CD8-positive, alpha-beta memory T cell (primary cell): ENCODE measurements around the gene C20orf144. TPM values are rescaled to one million over a fixed set of nuclear protein-coding genes. Genes with fewer than 3 reads are reported as not detected.

Source experiments
- CTCF ChIA-PET: fragments of 350-600 bp; sonication (Branson Sonifier 250); formaldehyde crosslinking; loops from one replicate; lab custom pipeline; 2021; ENCODE audit warnings: antibody characterized with exemption; lab: Charles Lee
- POLR2A ChIA-PET: fragments of 350-600 bp; sonication (Branson Sonifier 250); formaldehyde crosslinking; loops from one replicate; lab custom pipeline; 2021; ENCODE audit warnings: antibody characterized with exemption; lab: Charles Lee
- DNase-seq, 5 donors: peaks; one replicate each; pipeline versions ENCODE4 v3.0.0 to v3.0.0-alpha.2; 2020 to 2022; ENCODE audit warnings: mixed read lengths in 1 of 5
- H3K27ac ChIP-seq: one replicate; pipeline ENCODE4 v1.7.0; 2013; ENCODE audit warnings: low read depth, mild to moderate bottlenecking, low read length, moderate library complexity
- H3K27me3 ChIP-seq: 2 replicates; pipeline ENCODE4 v1.7.0; 2013; ENCODE audit warnings: low read length, mild to moderate bottlenecking; ENCODE audit not compliant: insufficient read depth, poor library complexity, severe bottlenecking
- H3K36me3 ChIP-seq: 2 replicates; pipeline ENCODE4 v1.7.0; 2013; ENCODE audit warnings: mild to moderate bottlenecking, low read length, moderate library complexity; ENCODE audit not compliant: insufficient read depth
- H3K4me1 ChIP-seq: 2 replicates; pipeline ENCODE4 v1.7.0; 2013; ENCODE audit warnings: mild to moderate bottlenecking, low read length, moderate library complexity; ENCODE audit not compliant: insufficient read depth
- H3K4me3 ChIP-seq: 2 replicates; pipeline ENCODE4 v1.7.0; 2013; ENCODE audit warnings: mild to moderate bottlenecking, low read length
- H3K9me3 ChIP-seq: 2 replicates; pipeline ENCODE4 v1.7.0; 2013; ENCODE audit warnings: mild to moderate bottlenecking, low read length
- H3K27ac Mint-ChIP-seq, 8 donors: one replicate each; pipeline ENCODE4 v1.8.0; 2020 to 2021; ENCODE audit warnings: mixed read lengths in 8 of 8, mild to moderate bottlenecking in 6 of 8, inconsistent platforms in 3 of 8, moderate library complexity in 3 of 8
- H3K27me3 Mint-ChIP-seq, 2 donors: one replicate each; pipeline ENCODE4 v1.8.0; 2020 to 2021; ENCODE audit warnings: mixed read lengths in 2 of 2, mild to moderate bottlenecking in 1 of 2, moderate library complexity in 1 of 2
- H3K36me3 Mint-ChIP-seq, 3 donors: one replicate each; pipeline ENCODE4 v1.8.0; 2020 to 2021; ENCODE audit warnings: mixed read lengths in 3 of 3, inconsistent platforms in 1 of 3, mild to moderate bottlenecking in 1 of 3
- H3K4me1 Mint-ChIP-seq, 3 donors: one replicate each; pipeline ENCODE4 v1.8.0; 2020 to 2021; ENCODE audit warnings: mixed read lengths in 3 of 3, inconsistent platforms in 1 of 3, mild to moderate bottlenecking in 1 of 3
- H3K4me3 Mint-ChIP-seq, 7 donors: one replicate each; pipeline ENCODE4 v1.8.0; 2020 to 2021; ENCODE audit warnings: mixed read lengths in 7 of 7, mild to moderate bottlenecking in 6 of 7, moderate library complexity in 4 of 7, inconsistent platforms in 2 of 7
- H3K9me3 Mint-ChIP-seq, 5 donors: one replicate each; pipeline ENCODE4 v1.8.0; 2020 to 2022; ENCODE audit warnings: mixed read lengths in 5 of 5, mild to moderate bottlenecking in 3 of 5, moderate library complexity in 2 of 5, inconsistent platforms in 1 of 5
- polyA plus RNA-seq: library from polyadenylated mRNA; unstranded; fragments of 300-500 nt; fragmentation: Illumina TruSeq; gene quantifications from one replicate; pipeline ENCODE4 v1.2.3, GENCODE V29; 2021
- total RNA-seq, 2 experiments: library from RNA; stranded (reverse); gene quantifications; one replicate each; pipeline ENCODE4 v1.2.3, GENCODE V29; 2021

C20orf144 gene
- total and polyA plus RNA-seq, 3 experiments from 2014 or later, result 0.16 to 0.24 TPM; not detected in 1

- Mint-ChIP-seq H3K27ac (peak overlapping the region in 1 of 8 donors; percentile 41), H3K4me1 (peaks cover 4 to 10% (median 5%) of the 10 kb centered on the region in 3 donors), H3K4me3 (no peak overlapping the region), H3K27me3 (peaks cover 0 to 1% of the 10 kb centered on the region in 2 donors), H3K9me3 (no peaks in the 10 kb centered on the region), H3K36me3 (peaks cover 0 to 4% (median 0%) of the 10 kb centered on the region in 3 donors)
- Histone ChIP-seq H3K9me3 (no peaks in the 10 kb centered on the region), H3K27ac (no peak overlapping the region), H3K4me3 (no peak overlapping the region), H3K36me3 (no peaks in the 10 kb centered on the region), H3K27me3 (no peaks in the 10 kb centered on the region), H3K4me1 (no peaks in the 10 kb centered on the region)
- ChIA-PET POLR2A (no interaction called here), CTCF (interaction anchor here (13.0 kb wide), 1 partner anchor 9 kb away, joined by 87 read pairs; the partner anchor contains the start of genes ACTL10 and C20orf144)
- DNase-seq, result no peak
Observed at GRCh38 chr20:33656010-33656782, 5.9 kb upstream of the C20orf144 start.

- DNase-seq, result no peak
- CTCF ChIA-PET, result interaction anchor here (13.0 kb wide), 1 partner anchor 8 kb away, joined by 87 read pairs; the partner anchor contains the start of genes ACTL10 and C20orf144
- Histone ChIP-seq H3K4me3 (no peak overlapping the region), H3K27ac (no peak overlapping the region), H3K9me3 (no peaks in the 10 kb centered on the region), H3K27me3 (no peaks in the 10 kb centered on the region), H3K4me1 (no peaks in the 10 kb centered on the region), H3K36me3 (no peaks in the 10 kb centered on the region)
- no peak overlapping the region for H3K27ac Mint-ChIP-seq
- peaks cover 5 to 13% (median 8%) of the 10 kb centered on the region in 3 donors for H3K4me1 Mint-ChIP-seq
- H3K9me3 Mint-ChIP-seq, result no peaks in the 10 kb centered on the region
- POLR2A ChIA-PET, result no interaction called here
- H3K4me3 Mint-ChIP-seq, result no peak overlapping the region
- peaks cover 0 to 1% of the 10 kb centered on the region in 2 donors for H3K27me3 Mint-ChIP-seq
- peaks cover 0 to 4% (median 0%) of the 10 kb centered on the region in 3 donors for H3K36me3 Mint-ChIP-seq
Observed at GRCh38 chr20:33656783-33657703, 5.1 kb upstream of the C20orf144 start.

- H3K27me3 ChIP-seq, result no peaks in the 10 kb centered on the region
- Mint-ChIP-seq H3K36me3 (peaks cover 0 to 4% (median 0%) of the 10 kb centered on the region in 3 donors), H3K9me3 (no peaks in the 10 kb centered on the region), H3K4me1 (peaks cover 9 to 13% (median 10%) of the 10 kb centered on the region in 3 donors), H3K27me3 (peaks cover 0 to 1% of the 10 kb centered on the region in 2 donors), H3K27ac (no peak overlapping the region), H3K4me3 (no peak overlapping the region)
- H3K27ac ChIP-seq, result no peak overlapping the region
- ChIA-PET POLR2A (interaction anchor here (0.6 kb wide), 1 partner anchor 33 kb away, joined by 3 read pairs; no protein-coding TSS in a partner anchor), CTCF (interaction anchor here (13.0 kb wide), 1 partner anchor 8 kb away, joined by 87 read pairs; the partner anchor contains the start of genes ACTL10 and C20orf144)
- H3K4me3 ChIP-seq, result no peak overlapping the region
- H3K36me3 ChIP-seq, result no peaks in the 10 kb centered on the region
- H3K9me3 ChIP-seq, result no peaks in the 10 kb centered on the region
- no peak for DNase-seq
- H3K4me1 ChIP-seq, result peaks cover 3% of the 10 kb centered on the region
Observed at GRCh38 chr20:33657704-33658095, 4.4 kb upstream of the C20orf144 start.

GRCh38 chr20:33658510-33658909, 3.6 kb upstream of the C20orf144 start:
- H3K36me3 Mint-ChIP-seq, result peaks cover 0 to 4% (median 0%) of the 10 kb centered on the region in 3 donors
- H3K4me1 ChIP-seq, result peaks cover 9% of the 10 kb centered on the region
- H3K27ac ChIP-seq, result no peak overlapping the region
- peaks cover 8 to 13% (median 10%) of the 10 kb centered on the region in 3 donors for H3K4me1 Mint-ChIP-seq
- no peaks in the 10 kb centered on the region for H3K27me3 ChIP-seq
- no peaks in the 10 kb centered on the region for H3K9me3 ChIP-seq
- no peaks in the 10 kb centered on the region for H3K36me3 ChIP-seq
- no peak overlapping the region for H3K4me3 ChIP-seq
- ChIA-PET POLR2A (no interaction called here), CTCF (interaction anchor here (13.0 kb wide), 1 partner anchor 7 kb away, joined by 87 read pairs; the partner anchor contains the start of genes ACTL10 and C20orf144)
- peaks cover 0 to 1% of the 10 kb centered on the region in 2 donors for H3K27me3 Mint-ChIP-seq
- no peak overlapping the region for H3K27ac Mint-ChIP-seq
- H3K4me3 Mint-ChIP-seq, result no peak overlapping the region
- no peaks in the 10 kb centered on the region for H3K9me3 Mint-ChIP-seq
- no peak for DNase-seq

GRCh38 chr20:33658929-33659328, 3.2 kb upstream of the C20orf144 start:
- no peaks in the 10 kb centered on the region for H3K9me3 ChIP-seq
- no peak overlapping the region for H3K4me3 Mint-ChIP-seq
- H3K27me3 Mint-ChIP-seq, result peaks cover 0 to 1% of the 10 kb centered on the region in 2 donors
- POLR2A ChIA-PET, result no interaction called here
- no peak overlapping the region for H3K4me3 ChIP-seq
- H3K27ac ChIP-seq, result no peak overlapping the region
- CTCF ChIA-PET, result interaction anchor here (13.0 kb wide), 1 partner anchor 7 kb away, joined by 87 read pairs; the partner anchor contains the start of genes ACTL10 and C20orf144
- no peak for DNase-seq
- peaks cover 9 to 17% (median 13%) of the 10 kb centered on the region in 3 donors for H3K4me1 Mint-ChIP-seq
- no peaks in the 10 kb centered on the region for H3K9me3 Mint-ChIP-seq
- no peaks in the 10 kb centered on the region for H3K27me3 ChIP-seq
- peaks cover 0 to 4% (median 0%) of the 10 kb centered on the region in 3 donors for H3K36me3 Mint-ChIP-seq
- no peak overlapping the region for H3K27ac Mint-ChIP-seq
- H3K36me3 ChIP-seq, result no peaks in the 10 kb centered on the region
- H3K4me1 ChIP-seq, result peaks cover 11% of the 10 kb centered on the region

- H3K9me3 ChIP-seq, result no peaks in the 10 kb centered on the region
- H3K4me1 ChIP-seq, result peaks cover 16% of the 10 kb centered on the region
- no peak for DNase-seq
- CTCF ChIA-PET, result no interaction called here
- H3K36me3 Mint-ChIP-seq, result peaks cover 0 to 4% (median 0%) of the 10 kb centered on the region in 3 donors
- POLR2A ChIA-PET, result no interaction called here
- H3K4me1 Mint-ChIP-seq, result peaks cover 14 to 22% (median 17%) of the 10 kb centered on the region in 3 donors
- H3K27ac Mint-ChIP-seq, result no peak overlapping the region
- H3K4me3 Mint-ChIP-seq, result no peak overlapping the region
- no peaks in the 10 kb centered on the region for H3K27me3 ChIP-seq
- no peaks in the 10 kb centered on the region for H3K36me3 ChIP-seq
- no peak overlapping the region for H3K4me3 ChIP-seq
- H3K9me3 Mint-ChIP-seq, result no peaks in the 10 kb centered on the region
- H3K27ac ChIP-seq, result no peak overlapping the region
- H3K27me3 Mint-ChIP-seq, result peaks cover 0 to 1% of the 10 kb centered on the region in 2 donors
Observed at GRCh38 chr20:33659341-33660034, 2.6 kb upstream of the C20orf144 start.

GRCh38 chr20:33660035-33660684, 2.0 kb upstream of the C20orf144 start:
- peaks cover 21 to 29% (median 23%) of the 10 kb centered on the region in 3 donors for H3K4me1 Mint-ChIP-seq
- POLR2A ChIA-PET, result no interaction called here
- Histone ChIP-seq H3K27ac (no peak overlapping the region), H3K4me3 (no peak overlapping the region), H3K36me3 (no peaks in the 10 kb centered on the region), H3K4me1 (peaks cover 18% of the 10 kb centered on the region), H3K27me3 (no peaks in the 10 kb centered on the region), H3K9me3 (no peaks in the 10 kb centered on the region)
- H3K27ac Mint-ChIP-seq, result no peak overlapping the region
- H3K27me3 Mint-ChIP-seq, result no peaks in the 10 kb centered on the region
- CTCF ChIA-PET, result no interaction called here
- H3K4me3 Mint-ChIP-seq, result no peak overlapping the region
- peaks cover 0 to 4% (median 0%) of the 10 kb centered on the region in 3 donors for H3K36me3 Mint-ChIP-seq
- H3K9me3 Mint-ChIP-seq, result no peaks in the 10 kb centered on the region
- no peak for DNase-seq
